ENCODE measurements around the gene CLEC4A. TPM values are rescaled to one million over a fixed set of nuclear protein-coding genes. Genes with fewer than 3 reads are reported as not detected.
A peak's percentile ranks its signal among the peaks of the same experiment; 100 is the strongest.
"Not testable (repeated sequence)": the region's sequence is repeated elsewhere in the genome, so short reads cannot be mapped to it uniquely, and the experiment has no call there.

Gene CLEC4A
- total and polyA plus RNA-seq, 7 donors, result 0.49 to 5.5 (median 3.4) TPM

DNA sequence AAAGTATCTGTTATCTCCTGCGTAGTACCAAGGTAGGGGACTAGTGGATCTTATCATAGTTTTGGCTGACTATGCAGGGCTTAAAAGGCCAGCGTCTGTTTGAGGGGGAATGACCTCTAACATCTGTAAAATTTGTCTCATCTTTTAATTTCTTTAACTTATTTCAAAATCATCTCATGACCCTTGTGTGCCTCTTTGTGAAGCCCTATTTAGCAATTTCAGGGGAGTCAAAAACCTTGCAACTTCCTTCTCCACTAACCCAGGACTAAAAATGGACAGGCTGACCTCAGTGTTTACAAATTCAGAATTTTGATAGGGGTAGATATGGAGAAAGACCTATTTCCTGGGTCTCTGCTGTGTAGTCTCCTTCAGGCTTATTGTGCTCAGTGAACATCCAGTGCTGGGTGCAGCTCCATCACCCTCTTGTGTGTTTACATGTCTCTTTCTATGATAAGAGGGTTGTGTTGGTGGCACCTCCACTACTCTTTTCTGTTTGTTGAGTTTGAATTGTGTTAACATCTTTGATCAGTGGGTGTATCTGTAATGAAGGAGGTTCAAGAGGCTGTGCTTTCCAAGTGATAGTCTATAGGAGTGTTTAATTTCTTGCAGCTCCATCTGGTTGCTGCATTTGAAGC, 27.0 kb upstream of the CLEC4A start:
- DNase-seq, result no peak
- no peaks in the 10 kb centered on the region for H3K27me3 ChIP-seq
- intact Hi-C loops (cut with DNase I), result no loop called here
- H3K4me3 ChIP-seq, result no peak overlapping the region
- 90 to 95% methylated on average over 2 of the region's 2 CpGs for WGBS, 2 donors
- H3K36me3 ChIP-seq, result peaks cover 22 to 83% (median 43%) of the 10 kb centered on the region in 4 donors
- H3K27ac ChIP-seq, result no peak overlapping the region
- TF ChIP-seq POLR2AphosphoS5 (IDR thresholded peaks at IDR 0.05), result no peak
- TF ChIP-seq EP300 (IDR thresholded peaks at IDR 0.05), result no peak
- H3K4me1 ChIP-seq, result no peaks in the 10 kb centered on the region
- H3K9me3 ChIP-seq, result no peaks in the 10 kb centered on the region

DNA sequence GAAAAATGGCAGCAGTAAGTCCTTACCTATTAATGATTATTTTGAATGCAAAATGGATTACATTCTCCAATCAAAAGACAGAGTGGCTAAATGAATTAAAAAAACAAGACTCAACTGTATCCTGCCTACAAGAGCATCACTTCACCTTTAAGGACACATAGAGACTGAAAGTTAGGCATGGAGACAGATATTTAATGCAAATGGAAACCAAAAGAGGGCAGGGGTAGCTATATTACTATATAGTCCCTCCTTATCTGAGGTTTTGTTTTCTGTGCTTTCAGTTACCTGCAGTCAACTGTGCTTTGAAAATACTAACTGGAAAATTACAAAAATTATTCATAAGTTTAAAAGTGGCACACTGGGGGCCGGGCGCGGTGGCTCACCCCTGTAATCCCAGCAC, 24.2 kb upstream of the CLEC4A start:
- Histone ChIP-seq H3K4me1 (no peaks in the 10 kb centered on the region), H3K9me3 (no peaks in the 10 kb centered on the region), H3K27me3 (no peaks in the 10 kb centered on the region), H3K36me3 (peaks cover 9 to 55% (median 21%) of the 10 kb centered on the region in 4 donors), H3K27ac (no peak overlapping the region), H3K4me3 (no peak overlapping the region)
- TF ChIP-seq POLR2AphosphoS5 (IDR thresholded peaks at IDR 0.05) (no peak), EP300 (IDR thresholded peaks at IDR 0.05) (no peak), POLR2A (IDR thresholded peaks at IDR 0.05) (no peak)
- TF ChIP-seq, protein P1, sequence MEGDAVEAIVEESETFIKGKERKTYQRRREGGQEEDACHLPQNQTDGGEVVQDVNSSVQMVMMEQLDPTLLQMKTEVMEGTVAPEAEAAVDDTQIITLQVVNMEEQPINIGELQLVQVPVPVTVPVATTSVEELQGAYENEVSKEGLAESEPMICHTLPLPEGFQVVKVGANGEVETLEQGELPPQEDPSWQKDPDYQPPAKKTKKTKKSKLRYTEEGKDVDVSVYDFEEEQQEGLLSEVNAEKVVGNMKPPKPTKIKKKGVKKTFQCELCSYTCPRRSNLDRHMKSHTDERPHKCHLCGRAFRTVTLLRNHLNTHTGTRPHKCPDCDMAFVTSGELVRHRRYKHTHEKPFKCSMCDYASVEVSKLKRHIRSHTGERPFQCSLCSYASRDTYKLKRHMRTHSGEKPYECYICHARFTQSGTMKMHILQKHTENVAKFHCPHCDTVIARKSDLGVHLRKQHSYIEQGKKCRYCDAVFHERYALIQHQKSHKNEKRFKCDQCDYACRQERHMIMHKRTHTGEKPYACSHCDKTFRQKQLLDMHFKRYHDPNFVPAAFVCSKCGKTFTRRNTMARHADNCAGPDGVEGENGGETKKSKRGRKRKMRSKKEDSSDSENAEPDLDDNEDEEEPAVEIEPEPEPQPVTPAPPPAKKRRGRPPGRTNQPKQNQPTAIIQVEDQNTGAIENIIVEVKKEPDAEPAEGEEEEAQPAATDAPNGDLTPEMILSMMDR (IDR thresholded peaks at IDR 0.05), result no peak
- intact Hi-C loops (cut with DNase I), result no loop called here
- DNase-seq, result no peak
- WGBS, 2 donors, result 95% methylated on average over 3 of the region's 3 CpGs

DNA sequence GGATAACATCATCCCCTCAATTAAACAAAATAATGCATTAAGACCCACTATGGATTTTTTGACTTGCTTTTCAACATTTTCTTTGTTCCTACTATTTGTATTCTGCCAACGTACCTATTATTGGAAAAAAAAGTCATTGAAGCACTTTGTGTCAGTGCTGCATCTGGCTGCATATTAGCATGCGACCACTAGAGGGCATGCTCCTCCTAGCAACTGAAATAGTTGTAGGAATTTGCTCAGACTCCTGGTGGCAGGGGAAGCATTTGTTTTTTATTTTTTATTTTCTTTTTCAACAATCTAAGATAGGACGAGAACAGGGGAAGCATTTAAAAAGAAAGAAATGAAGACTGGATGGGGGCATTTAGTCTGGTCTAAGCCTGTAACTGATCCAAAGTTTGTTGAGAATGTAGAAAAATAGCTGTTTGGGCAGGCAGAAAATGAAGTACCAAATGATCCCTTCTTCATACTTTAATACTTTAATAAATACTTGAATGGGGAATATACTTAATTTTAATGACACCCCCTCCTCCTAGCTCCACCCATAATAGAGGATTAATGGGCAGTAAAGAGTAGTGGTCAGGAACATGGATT, 14.5 kb upstream of the CLEC4A start:
- no peak overlapping the region for H3K4me3 ChIP-seq
- TF ChIP-seq POLR2AphosphoS5 (IDR thresholded peaks at IDR 0.05) (no peak), EP300 (IDR thresholded peaks at IDR 0.05) (no peak)
- TF ChIP-seq, protein P1 (IDR thresholded peaks at IDR 0.05), result peak; percentile 75 to 97 (median 94)
- H3K4me1 ChIP-seq, result peaks cover 0 to 7% (median 4%) of the 10 kb centered on the region in 4 donors
- H3K36me3 ChIP-seq, result peaks cover 0 to 15% (median 3%) of the 10 kb centered on the region in 4 donors
- intact Hi-C loops (cut with DNase I), result no loop called here
- no peak overlapping the region for H3K27ac ChIP-seq
- peak; percentile 75 for DNase-seq
- no peaks in the 10 kb centered on the region for H3K9me3 ChIP-seq
- 0 to 1% methylated on average over 3 of the region's 3 CpGs for WGBS, 2 donors
- H3K27me3 ChIP-seq, result no peaks in the 10 kb centered on the region

DNA sequence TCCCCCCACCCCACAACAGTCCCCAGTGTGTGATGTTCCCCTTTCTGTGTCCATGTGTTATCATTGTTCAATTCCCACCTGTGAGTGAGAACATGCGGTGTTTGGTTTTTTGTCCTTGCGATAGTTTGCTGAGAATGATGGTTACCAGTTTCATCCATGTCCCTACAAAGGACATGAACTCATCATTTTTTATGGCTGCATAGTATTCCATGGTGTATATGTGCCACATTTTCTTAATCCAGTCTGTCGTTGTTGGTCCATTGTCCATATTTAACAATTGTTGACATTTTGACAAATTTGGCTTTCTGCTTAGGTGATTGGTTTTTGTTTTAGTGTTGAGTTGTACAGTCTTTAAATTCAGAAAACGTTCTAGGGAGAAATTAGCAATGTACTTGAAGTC, 10.3 kb upstream of the CLEC4A start:
- H3K9me3 ChIP-seq; DNase-seq; H3K27ac ChIP-seq; H3K4me3 ChIP-seq; H3K27me3 ChIP-seq; intact Hi-C loops (cut with DNase I); H3K4me1 ChIP-seq; H3K36me3 ChIP-seq: not testable (repeated sequence)
- 94 to 95% methylated on average over 4 of the region's 4 CpGs for WGBS, 2 donors

GRCh38 chr12:8120072-8120713, 3.2 kb upstream of the CLEC4A start:
- no peak overlapping the region for H3K4me3 ChIP-seq
- no peak overlapping the region for H3K27ac ChIP-seq
- WGBS, 2 donors, result 92 to 95% methylated on average over 4 of the region's 4 CpGs
- intact Hi-C loops (cut with DNase I), result no loop called here
- DNase-seq, result no peak
- H3K27me3 ChIP-seq, result no peaks in the 10 kb centered on the region
- no peaks in the 10 kb centered on the region for H3K4me1 ChIP-seq
- TF ChIP-seq EP300 (IDR thresholded peaks at IDR 0.05), result no peak
- no peak for TF ChIP-seq POLR2A (IDR thresholded peaks at IDR 0.05)
- TF ChIP-seq POLR2AphosphoS5 (IDR thresholded peaks at IDR 0.05), result no peak
- H3K9me3 ChIP-seq, result no peaks in the 10 kb centered on the region
- no peaks in the 10 kb centered on the region for H3K36me3 ChIP-seq

- intact Hi-C loops (cut with DNase I), result no loop called here
- Histone ChIP-seq H3K36me3 (peaks cover 0 to 11% (median 0%) of the 10 kb centered on the region in 4 donors), H3K4me3 (no peak overlapping the region), H3K4me1 (no peaks in the 10 kb centered on the region), H3K27ac (no peak overlapping the region), H3K27me3 (no peaks in the 10 kb centered on the region), H3K9me3 (no peaks in the 10 kb centered on the region)
- DNase-seq, result no peak
- WGBS, 2 donors, result 71 to 78% methylated on average over 4 of the region's 4 CpGs
- TF ChIP-seq EP300 (IDR thresholded peaks at IDR 0.05), result no peak
- TF ChIP-seq POLR2AphosphoS5 (IDR thresholded peaks at IDR 0.05), result no peak
- TF ChIP-seq, protein P1 (IDR thresholded peaks at IDR 0.05), result no peak
- no peak for TF ChIP-seq POLR2A (IDR thresholded peaks at IDR 0.05)
Observed at GRCh38 chr12:8127138-8127537, 3.7 kb downstream of the CLEC4A start.

GRCh38 chr12:8133636-8134397, 10.4 kb downstream of the CLEC4A start:
- intact Hi-C loops (cut with DNase I); DNase-seq; H3K4me3 ChIP-seq; H3K27me3 ChIP-seq; H3K9me3 ChIP-seq; H3K27ac ChIP-seq; H3K4me1 ChIP-seq: not testable (repeated sequence)
- peaks cover 0 to 42% (median 0%) of the 10 kb centered on the region in 4 donors for H3K36me3 ChIP-seq
- 90 to 95% methylated on average over 15 to 17 of the region's 18 CpGs for WGBS, 2 donors

- H3K9me3 ChIP-seq; H3K4me3 ChIP-seq; H3K27me3 ChIP-seq; intact Hi-C loops (cut with DNase I); H3K27ac ChIP-seq; H3K4me1 ChIP-seq; DNase-seq: not testable (repeated sequence)
- peaks cover 0 to 46% (median 2%) of the 10 kb centered on the region in 4 donors for H3K36me3 ChIP-seq
- 94 to 95% methylated on average over 23 of the region's 23 CpGs for WGBS, 2 donors
Observed at GRCh38 chr12:8134398-8134930, 11.0 kb downstream of the CLEC4A start.

Measured in sigmoid colon (tissue), 7 donors.